HEK293T (cell line): ENCODE data around the gene ZNF730.
"Not testable (repeated sequence)": the region's sequence is repeated elsewhere in the genome, so short reads cannot be mapped to it uniquely, and the experiment has no call there.

Experiments
- CTCF ChIA-PET: fragments of 350-600 bp; formaldehyde crosslinking; extraction: SDS; loops from one replicate; lab custom pipeline; 2021; ENCODE audit warnings: antibody characterized with exemption, inconsistent platforms; lab: Yijun Ruan, JAX
- POLR2A ChIA-PET: fragments of 350-600 bp; formaldehyde crosslinking; extraction: SDS; loops from one replicate; lab custom pipeline; 2020; ENCODE audit warnings: antibody characterized with exemption, inconsistent platforms; lab: Yijun Ruan, JAX
- DNase-seq: peaks from one replicate; pipeline ENCODE4 v3.0.0; 2012; ENCODE audit warnings: mixed read lengths; ENCODE audit errors: extremely low spot score
- ARNT ChIP-seq: fragments of 450-650 bp; IDR thresholded peaks from 2 replicates; pipeline ENCODE4 v1.6.1; 2017; ENCODE audit warnings: mild to moderate bottlenecking
- BHLHE40 ChIP-seq: fragments of 450-650 bp; IDR thresholded peaks from 2 replicates; pipeline ENCODE4 v1.6.1; 2016; ENCODE audit warnings: mild to moderate bottlenecking, moderate library complexity, borderline replicate concordance
- CTBP1 ChIP-seq: fragments of 450-650 bp; IDR thresholded peaks from 2 replicates; pipeline ENCODE4 v1.6.1; 2016; ENCODE audit warnings: borderline replicate concordance
- ELF4 ChIP-seq: fragments of 450-650 bp; IDR thresholded peaks from 2 replicates; pipeline ENCODE4 v1.6.1; 2017; ENCODE audit warnings: antibody characterized with exemption
- FOXA1 ChIP-seq: fragments of 450-650 bp; IDR thresholded peaks from 2 replicates; pipeline ENCODE4 v1.6.1; 2016; ENCODE audit warnings: mild to moderate bottlenecking
- FOXK2 ChIP-seq: fragments of 450-650 bp; IDR thresholded peaks from 2 replicates; pipeline ENCODE4 v1.6.1; 2016; ENCODE audit warnings: mild to moderate bottlenecking
- FOXM1 ChIP-seq: fragments of 450-650 bp; IDR thresholded peaks from 2 replicates; pipeline ENCODE4 v1.6.1; 2017; ENCODE audit warnings: mild to moderate bottlenecking, borderline replicate concordance
- HDGF ChIP-seq: fragments of 450-650 bp; IDR thresholded peaks from 2 replicates; pipeline ENCODE4 v1.6.1; 2017; ENCODE audit warnings: antibody characterized with exemption, borderline replicate concordance
- L3MBTL2 ChIP-seq: fragments of 450-650 bp; conservative IDR thresholded peaks from 2 replicates; pipeline ENCODE4 v1.6.1; 2016; ENCODE audit warnings: mild to moderate bottlenecking
- LEF1 ChIP-seq: fragments of 450-650 bp; IDR thresholded peaks from 2 replicates; pipeline ENCODE4 v1.6.1; 2017; ENCODE audit warnings: mild to moderate bottlenecking, borderline replicate concordance
- NFRKB ChIP-seq: fragments of 450-650 bp; IDR thresholded peaks from 2 replicates; pipeline ENCODE4 v1.6.1; 2016; ENCODE audit warnings: mild to moderate bottlenecking, moderate library complexity
- SP1 ChIP-seq: fragments of 450-650 bp; IDR thresholded peaks from 2 replicates; pipeline ENCODE4 v1.6.1; 2017
- SUZ12 ChIP-seq: fragments of 450-650 bp; IDR thresholded peaks from 2 replicates; pipeline ENCODE4 v1.6.1; 2016; ENCODE audit warnings: mild to moderate bottlenecking
- TARDBP ChIP-seq: fragments of 450-650 bp; IDR thresholded peaks from 2 replicates; pipeline ENCODE4 v1.6.1; 2016
- ZNF384 ChIP-seq: fragments of 450-650 bp; IDR thresholded peaks from 2 replicates; pipeline ENCODE4 v1.6.1; 2016
- TF ChIP-seq, protein P1 (sequence below): fragments of 450-650 bp; IDR thresholded peaks from 2 replicates; pipeline ENCODE4 v1.6.1; 2016

Gene ZNF730

DNA sequence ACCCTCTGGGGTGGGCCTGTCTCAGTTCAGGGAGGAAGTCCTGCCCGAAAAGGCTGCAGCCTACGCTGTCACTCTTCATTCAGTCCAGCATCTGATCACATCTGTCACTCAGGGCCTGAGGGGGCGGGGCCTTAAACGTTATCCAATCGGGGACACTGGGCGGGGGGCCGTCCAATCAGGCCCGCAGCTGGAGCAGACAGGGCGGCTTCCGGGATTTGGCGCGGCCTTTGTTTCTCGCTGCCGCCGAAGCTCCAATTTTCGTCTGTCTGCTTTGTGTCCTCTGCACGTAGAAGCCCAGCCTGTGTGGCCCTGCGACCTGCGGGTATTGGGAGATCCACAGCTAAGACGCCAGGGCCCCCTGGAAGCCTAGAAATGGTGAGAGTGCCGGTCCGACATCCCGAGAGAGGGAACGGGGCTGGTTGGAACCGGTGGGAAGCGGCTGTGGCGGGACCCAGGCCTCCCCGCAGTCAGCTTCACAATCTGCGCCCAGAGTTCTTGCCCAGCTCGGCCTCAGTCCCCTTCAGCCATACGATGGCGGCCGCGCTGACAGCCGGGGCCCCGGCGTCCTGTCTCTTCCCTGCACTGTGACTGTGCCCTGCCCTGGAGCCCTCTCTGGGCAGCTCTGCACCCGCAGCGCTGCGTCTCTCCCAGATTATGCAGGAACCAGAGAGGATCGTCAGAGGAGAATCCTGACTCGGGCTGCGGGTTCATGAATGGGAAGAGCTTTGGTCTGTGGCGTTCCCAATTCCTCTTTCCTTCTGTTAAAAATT is at the start of gene ZNF730:
ZNF730 (plus strand) TSS at position 224 of the 770 bp plus-strand sequence; CDS start at position 373, 149 bp downstream.
- TF ChIP-seq ZNF384 (no peak), LEF1 (no peak), SUZ12 (no peak), BHLHE40 (no peak), ELF4 (no peak), L3MBTL2 (no peak), SP1 (no peak), FOXK2 (no peak), FOXA1 (no peak), HDGF (no peak)
- TF ChIP-seq, protein P1, sequence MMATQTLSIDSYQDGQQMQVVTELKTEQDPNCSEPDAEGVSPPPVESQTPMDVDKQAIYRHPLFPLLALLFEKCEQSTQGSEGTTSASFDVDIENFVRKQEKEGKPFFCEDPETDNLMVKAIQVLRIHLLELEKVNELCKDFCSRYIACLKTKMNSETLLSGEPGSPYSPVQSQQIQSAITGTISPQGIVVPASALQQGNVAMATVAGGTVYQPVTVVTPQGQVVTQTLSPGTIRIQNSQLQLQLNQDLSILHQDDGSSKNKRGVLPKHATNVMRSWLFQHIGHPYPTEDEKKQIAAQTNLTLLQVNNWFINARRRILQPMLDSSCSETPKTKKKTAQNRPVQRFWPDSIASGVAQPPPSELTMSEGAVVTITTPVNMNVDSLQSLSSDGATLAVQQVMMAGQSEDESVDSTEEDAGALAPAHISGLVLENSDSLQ = no peak
- ChIA-PET CTCF (no interaction called here), POLR2A (no interaction called here)
- no peak for DNase-seq

DNA sequence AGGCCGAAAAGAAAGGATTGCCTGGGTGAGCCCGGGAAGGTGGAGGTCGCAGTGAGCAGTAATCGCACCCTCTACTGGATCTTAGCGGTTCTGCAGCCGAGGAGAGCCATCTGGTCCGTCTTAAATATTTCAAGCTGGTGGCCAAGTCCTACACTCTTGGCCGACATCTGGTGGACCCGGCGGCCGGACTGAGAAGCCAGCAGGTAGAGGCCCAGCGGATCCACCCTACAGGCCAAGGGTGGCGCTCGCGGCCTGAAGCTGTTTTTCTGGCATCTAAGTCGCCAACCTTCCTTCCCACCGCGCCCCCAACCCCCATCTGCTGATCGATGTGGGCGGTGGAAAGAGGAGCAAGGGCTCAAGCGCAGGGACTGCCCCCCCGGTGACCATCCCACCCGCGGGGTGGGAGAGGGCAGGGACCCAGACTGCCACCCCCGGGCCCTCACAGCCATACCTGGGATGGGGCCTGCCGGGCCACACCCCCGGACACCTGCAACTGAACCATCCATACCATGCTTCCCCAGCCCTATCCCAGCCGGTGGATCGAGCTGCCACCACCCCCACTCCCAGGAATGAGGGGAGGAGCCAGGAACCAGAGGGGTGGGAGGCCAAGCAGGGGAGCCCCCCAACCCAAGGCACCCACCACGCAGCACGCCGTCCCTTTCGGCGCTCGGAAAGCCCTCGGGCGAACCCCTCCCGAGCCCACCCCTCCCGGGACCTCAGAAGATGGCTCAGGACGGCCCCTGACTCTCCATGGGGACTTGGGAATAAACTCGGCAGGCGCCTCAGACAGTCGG is 46.3 kb upstream of the ZNF730 start:
- TF ChIP-seq BHLHE40 = no peak
- no peak for TF ChIP-seq FOXM1
- no peak for TF ChIP-seq FOXK2
- TF ChIP-seq L3MBTL2 = no peak
- TF ChIP-seq HDGF = no peak
- no peak for TF ChIP-seq TARDBP
- TF ChIP-seq ARNT = no peak
- no peak for TF ChIP-seq ZNF384
- no peak for TF ChIP-seq SUZ12
- TF ChIP-seq SP1 = no peak
- ChIA-PET POLR2A (no interaction called here), CTCF (no interaction called here)
- no peak for DNase-seq

DNA sequence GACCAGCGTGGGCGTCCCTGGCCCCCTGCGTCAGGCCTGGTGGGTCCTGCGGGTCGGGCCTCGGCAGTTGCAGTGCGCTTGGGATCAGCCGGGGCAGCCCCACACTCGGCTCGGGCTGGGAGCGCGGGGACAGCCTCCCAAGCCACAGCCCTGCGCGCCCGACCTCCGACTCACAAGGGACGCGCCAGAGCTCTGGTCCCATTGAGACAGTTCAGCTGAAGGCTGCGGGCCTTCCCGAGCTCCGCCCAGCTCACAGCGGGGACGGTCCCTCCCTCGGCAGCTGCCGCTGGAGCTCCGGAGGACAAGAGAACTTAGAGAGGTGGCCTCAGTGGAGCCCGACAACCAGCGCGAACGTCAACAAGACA is 45.7 kb upstream of the ZNF730 start:
- POLR2A ChIA-PET = no interaction called here
- DNase-seq = no peak
- TF ChIP-seq SP1 (no peak), FOXA1 (no peak), FOXM1 (no peak), FOXK2 (no peak), HDGF (no peak), LEF1 (no peak), BHLHE40 (no peak), CTBP1 (no peak), TARDBP (no peak), ZNF384 (no peak), NFRKB (no peak), ARNT (no peak), L3MBTL2 (no peak), SUZ12 (no peak)
- TF ChIP-seq, protein P1 = no peak
- CTCF ChIA-PET = no interaction called here

DNA sequence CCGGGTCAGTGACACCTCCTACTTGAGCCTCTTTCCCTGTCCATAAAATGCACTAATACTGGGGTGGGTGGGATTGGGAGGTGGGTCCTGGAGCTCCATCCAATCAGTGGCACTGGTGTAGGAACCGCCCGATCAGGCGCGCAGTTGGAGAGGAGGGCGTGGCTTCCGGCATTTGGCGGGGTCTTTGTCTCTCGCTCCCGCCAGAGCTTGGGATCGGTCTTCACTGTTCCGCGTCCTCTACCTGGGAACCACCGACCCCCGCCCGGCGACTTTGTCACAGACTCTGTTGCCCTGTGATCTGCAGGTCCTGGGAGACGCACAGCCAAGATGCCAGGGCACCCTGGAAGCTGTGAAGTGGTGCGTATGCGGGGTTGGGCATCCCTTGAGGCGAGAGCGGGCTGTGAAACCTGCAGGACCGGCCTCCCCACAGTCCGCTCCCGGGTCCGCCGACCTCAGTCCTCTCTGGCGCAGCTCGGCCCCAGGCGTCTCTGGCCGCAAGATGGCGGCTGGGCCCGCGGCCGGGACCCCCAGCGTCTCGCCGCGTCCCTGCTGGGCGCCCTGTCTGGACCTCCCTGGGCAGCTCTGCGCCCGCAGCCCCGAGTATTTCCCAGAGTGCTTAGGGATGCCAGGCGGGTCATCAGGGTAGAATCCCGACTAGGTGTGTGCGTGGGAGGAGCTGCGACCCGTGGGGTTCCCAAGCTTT is 41.6 kb upstream of the ZNF730 start:
- ChIA-PET CTCF (no interaction called here), POLR2A (no interaction called here)
- DNase-seq = no peak
- TF ChIP-seq L3MBTL2 (no peak), CTBP1 (no peak), HDGF (no peak), ZNF384 (no peak), ARNT (no peak), SP1 (no peak), SUZ12 (no peak), FOXK2 (no peak), FOXA1 (no peak), NFRKB (no peak), FOXM1 (no peak), BHLHE40 (no peak), ELF4 (no peak), LEF1 (no peak), TARDBP (no peak)
- TF ChIP-seq, protein P1 = no peak

DNA sequence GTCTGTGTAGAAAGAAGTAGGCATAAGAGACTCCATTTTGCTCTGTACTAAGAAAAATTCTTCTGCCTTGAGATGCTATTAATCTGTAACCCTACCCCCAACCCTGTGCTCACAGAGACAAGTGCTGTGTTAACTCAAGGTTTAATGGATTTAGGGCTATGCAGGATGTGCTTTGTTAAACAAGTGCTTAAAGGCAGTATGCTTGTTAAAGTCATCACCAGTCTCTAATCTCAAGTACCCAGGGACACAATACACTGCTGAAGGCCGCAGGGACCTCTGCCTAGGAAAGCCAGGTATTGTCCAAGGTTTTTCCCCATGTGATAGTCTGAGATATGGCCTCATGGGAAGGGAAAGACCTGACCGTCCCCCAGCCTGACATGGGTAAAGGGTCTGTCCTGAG is 39.0 kb upstream of the ZNF730 start:
- POLR2A ChIA-PET, DNase-seq, CTCF ChIA-PET: not testable (repeated sequence)
